ENCODE results near the gene LRP11.
"Not testable (repeated sequence)": the region's sequence is repeated elsewhere in the genome, so short reads cannot be mapped to it uniquely, and the experiment has no call there.

LRP11 gene

GRCh38 chr6:149863698-149864577, at the start of gene LRP11:
Gene LRP11 (minus strand): TSS chr6:149864359. CDS start chr6:149864020, 339 bp downstream.
- peak; percentile 85 for DNase-seq (ENCODE audit: low read depth)

GRCh38 chr6:149913540-149914240, 49.5 kb upstream of the LRP11 start:
- no peak for DNase-seq (ENCODE audit: low read depth)

GRCh38 chr6:149913085-149913484, 48.9 kb upstream of the LRP11 start:
- no peak for DNase-seq (ENCODE audit: low read depth)

GRCh38 chr6:149912680-149913079, 48.5 kb upstream of the LRP11 start:
- not testable (repeated sequence) for DNase-seq (ENCODE audit: low read depth)

GRCh38 chr6:149910721-149911151, 46.6 kb upstream of the LRP11 start:
- no peak for DNase-seq (ENCODE audit: low read depth)

- DNase-seq (ENCODE audit: low read depth) = no peak
Observed at GRCh38 chr6:149909701-149910470, 45.7 kb upstream of the LRP11 start.

GRCh38 chr6:149908480-149908879, 44.3 kb upstream of the LRP11 start:
- DNase-seq (ENCODE audit: low read depth) = not testable (repeated sequence)

GRCh38 chr6:149907317-149907716, 43.2 kb upstream of the LRP11 start:
- no peak for DNase-seq (ENCODE audit: low read depth)

GRCh38 chr6:149906405-149906804, 42.2 kb upstream of the LRP11 start:
- no peak for DNase-seq (ENCODE audit: low read depth)

- DNase-seq (ENCODE audit: low read depth) = no peak
Observed at GRCh38 chr6:149905911-149906371, 41.8 kb upstream of the LRP11 start.

GRCh38 chr6:149905371-149905910, 41.3 kb upstream of the LRP11 start:
- DNase-seq (ENCODE audit: low read depth) = no peak

- DNase-seq (ENCODE audit: low read depth) = no peak
Observed at GRCh38 chr6:149904661-149905370, 40.7 kb upstream of the LRP11 start.

GRCh38 chr6:149903938-149904611, 39.9 kb upstream of the LRP11 start:
- DNase-seq (ENCODE audit: low read depth) = no peak

GRCh38 chr6:149901444-149902140, 37.4 kb upstream of the LRP11 start:
- no peak for DNase-seq (ENCODE audit: low read depth)

- DNase-seq (ENCODE audit: low read depth) = no peak
Observed at GRCh38 chr6:149900620-149901443, 36.7 kb upstream of the LRP11 start.

GRCh38 chr6:149899926-149900619, 35.9 kb upstream of the LRP11 start:
- no peak for DNase-seq (ENCODE audit: low read depth)

GRCh38 chr6:149899486-149899885, 35.3 kb upstream of the LRP11 start:
- no peak for DNase-seq (ENCODE audit: low read depth)

- DNase-seq (ENCODE audit: low read depth) = no peak
Observed at GRCh38 chr6:149898966-149899365, 34.8 kb upstream of the LRP11 start.

Measured in activated T-cell treated with anti-CD3 and anti-CD28 coated beads for 48 hours (primary cell).